ENCODE results near the gene NUMB.

Gene NUMB

DNA sequence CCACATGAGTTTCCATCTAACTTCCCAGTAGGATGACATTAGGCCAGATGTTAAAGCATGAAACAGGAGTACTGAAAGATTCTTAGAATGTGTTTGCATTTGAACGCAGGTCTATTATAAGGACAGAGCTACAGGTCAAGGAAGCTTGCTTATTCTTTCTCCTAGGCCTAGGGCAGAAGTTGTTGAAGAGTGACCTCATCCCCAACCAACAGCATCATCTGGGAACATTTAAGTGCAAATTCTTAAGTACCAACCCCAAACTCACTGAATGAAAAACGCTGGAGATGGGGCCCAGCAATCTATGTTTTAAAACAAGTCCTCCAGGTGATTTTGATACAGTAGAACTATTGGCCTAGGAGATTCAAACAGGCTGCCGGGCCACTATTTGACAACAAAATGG, 168.6 kb downstream of the NUMB start:
- DNase-seq (ENCODE audit: low spot score): no peak

DNA sequence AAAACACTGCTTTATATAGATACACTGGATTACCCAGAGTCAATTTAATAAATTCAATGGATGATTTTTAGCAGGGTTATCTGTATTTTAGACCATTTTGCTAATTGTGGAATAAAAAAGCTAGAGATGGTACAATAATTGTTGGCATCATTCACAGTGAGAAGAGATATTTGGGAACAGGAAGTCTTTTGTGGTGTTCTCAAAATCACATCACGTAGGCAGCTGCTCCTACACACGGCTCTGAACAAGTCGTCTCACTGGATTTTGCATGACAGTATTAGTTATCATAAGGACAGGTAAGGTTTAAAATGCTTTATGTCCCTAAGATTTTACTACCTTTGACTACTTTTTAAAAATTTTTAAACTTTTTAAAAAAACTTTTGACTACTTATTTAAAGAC, 169.0 kb downstream of the NUMB start:
- no peak for DNase-seq (ENCODE audit: low spot score)

DNA sequence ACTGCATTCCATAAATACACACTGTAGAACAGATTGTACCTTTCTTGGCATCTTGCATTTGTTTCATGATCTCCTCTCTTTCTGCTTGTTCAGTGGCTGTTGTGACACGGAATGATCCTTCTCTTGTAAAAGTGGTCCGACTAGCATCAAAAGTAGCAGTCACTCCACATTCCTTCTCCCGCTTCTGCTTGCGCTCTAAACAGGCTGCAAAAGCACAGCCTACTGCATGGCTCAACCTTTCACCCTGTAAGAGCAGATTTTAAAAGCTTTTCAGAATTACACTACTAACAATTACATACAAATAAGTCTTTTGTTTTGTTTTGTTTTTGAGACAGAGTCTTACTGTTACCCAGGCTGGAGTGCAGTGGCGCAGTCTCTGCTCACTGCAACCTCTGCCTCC, 171.3 kb downstream of the NUMB start:
- no peak for DNase-seq (ENCODE audit: low spot score)

DNA sequence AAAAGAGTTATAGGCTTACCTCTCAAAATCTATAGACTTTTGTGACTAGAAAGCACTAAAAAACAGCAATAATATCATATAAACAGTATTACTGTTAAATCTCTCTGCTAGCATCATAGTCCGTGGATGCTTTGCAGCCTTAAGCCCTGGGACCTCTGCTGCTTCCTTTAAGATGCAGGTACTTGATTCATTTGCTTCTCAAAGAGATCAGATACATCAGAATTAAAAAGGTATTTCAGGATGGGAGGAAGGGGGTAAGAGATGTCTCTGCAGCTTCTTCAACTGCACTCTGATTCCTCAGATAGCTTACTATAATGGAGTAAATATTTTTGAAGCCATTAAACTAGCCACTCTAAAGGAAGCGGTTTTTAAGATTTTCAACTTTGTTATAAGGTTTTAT, 171.7 kb downstream of the NUMB start:
- no peak for DNase-seq (ENCODE audit: low spot score)

DNA sequence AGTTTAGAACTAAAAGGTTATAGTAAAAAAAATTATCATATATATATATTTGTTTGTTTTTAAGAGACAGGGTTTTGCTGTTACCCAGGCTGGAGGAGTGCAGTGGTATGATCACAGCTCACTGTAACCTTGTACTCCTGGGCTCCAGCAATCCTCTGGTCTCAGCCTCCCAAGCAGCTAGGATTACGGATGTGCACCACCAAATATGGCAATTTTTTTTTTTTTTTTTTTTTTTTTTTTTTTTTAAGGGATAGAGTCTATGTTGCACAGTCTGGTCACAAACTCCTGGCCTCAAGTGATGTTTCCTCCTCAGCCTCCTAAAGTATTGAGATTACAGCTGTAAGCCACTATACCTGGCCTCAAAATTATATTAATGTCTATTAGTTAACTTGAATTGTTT, 172.4 kb downstream of the NUMB start:
- DNase-seq (ENCODE audit: low spot score): no peak

DNA sequence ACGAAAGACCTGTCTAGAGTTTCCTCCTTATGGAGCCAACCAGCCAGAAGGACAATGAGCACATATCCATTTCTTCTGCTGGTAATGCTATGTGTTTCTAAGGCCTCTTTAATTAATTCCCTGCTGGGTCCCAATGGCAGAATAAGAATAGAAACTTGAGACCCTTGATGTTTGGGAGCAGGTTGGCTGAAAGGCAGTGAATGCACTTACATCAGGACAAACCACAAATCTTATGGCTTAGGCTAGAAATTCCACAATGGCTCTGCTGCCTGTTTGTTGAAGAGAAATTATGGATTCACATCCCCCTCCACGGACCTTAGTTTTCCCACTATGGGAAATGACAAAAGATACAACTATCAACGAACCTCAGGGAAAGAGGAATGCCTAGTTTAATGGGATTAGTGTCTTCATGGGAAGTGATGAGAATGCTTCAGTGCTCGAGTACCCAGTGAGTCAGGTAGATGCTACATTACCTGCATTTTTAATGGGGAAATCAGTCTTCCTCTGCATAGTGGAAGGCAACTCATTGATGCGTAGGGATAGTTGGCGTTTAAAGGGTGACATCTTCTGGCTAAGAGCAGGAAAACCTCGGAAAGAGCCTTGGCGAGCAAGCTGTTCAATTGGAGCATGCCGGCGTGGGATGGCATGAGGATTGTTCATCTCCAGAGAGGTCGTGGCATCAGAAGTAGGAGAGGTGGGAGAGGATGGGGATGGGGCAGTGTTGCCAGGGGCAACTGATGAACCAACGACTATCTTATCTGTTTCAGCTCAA, 174.6 kb downstream of the NUMB start:
- DNase-seq (ENCODE audit: low spot score): no peak

DNA sequence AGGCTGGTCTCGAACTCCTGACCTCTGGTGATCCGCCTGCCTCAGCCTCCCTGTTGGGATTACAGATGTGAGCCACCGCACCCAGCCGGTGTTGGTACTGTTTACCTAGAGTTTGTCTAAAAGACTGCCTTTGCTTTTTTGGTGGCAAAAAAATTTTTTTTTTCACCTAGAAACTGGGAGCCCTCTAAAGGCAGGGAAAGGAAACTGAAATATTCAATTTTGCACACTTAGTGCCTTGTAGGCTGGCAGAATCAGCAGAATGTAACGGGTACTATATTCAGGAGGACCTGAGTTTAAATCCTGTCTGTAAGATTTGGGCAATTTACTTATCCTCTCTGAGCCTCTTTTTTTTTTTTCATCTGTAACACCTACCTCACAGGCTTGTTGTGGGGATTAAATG, 177.4 kb downstream of the NUMB start:
- no peak for DNase-seq (ENCODE audit: low spot score)

DNA sequence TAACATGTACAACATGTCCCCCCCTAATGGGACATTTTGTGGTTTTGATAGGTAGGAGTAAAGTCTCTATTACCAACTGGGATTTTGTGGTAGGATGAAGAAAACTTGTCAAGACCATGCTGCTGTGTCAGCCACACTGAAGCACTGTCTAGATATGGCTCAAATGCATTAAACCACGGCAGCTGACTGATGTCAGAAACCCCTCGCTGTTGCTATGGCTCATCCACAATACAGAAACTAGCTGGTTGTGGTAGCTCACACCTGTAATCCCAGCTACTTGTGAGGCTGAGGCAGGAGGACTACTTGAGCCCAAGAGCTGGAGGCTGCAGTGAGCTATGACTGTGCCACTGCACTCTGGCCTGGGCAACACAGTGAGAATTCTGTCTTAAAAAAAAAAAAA, 181.0 kb downstream of the NUMB start:
- DNase-seq (ENCODE audit: low spot score): no peak

DNA sequence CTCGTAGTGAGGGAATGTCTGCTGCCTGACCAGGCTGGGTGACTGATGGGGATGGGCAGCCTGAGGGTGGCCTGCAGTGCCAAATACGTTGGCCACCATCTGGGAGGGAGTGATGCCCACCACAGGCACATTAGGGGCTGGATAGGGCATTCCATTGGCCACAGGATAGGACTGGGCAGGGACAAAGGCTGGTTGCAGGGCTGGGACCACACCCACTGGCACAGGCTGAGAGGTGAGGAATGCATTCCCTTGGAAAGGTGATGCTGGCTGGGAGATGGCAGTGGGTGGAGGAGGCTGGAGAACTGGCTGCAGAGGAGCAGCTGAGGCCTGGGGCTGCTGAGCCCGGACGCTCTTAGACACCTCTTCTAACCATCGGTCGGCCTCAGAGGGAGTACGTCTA, 181.5 kb downstream of the NUMB start:
- no peak for DNase-seq (ENCODE audit: low spot score)

DNA sequence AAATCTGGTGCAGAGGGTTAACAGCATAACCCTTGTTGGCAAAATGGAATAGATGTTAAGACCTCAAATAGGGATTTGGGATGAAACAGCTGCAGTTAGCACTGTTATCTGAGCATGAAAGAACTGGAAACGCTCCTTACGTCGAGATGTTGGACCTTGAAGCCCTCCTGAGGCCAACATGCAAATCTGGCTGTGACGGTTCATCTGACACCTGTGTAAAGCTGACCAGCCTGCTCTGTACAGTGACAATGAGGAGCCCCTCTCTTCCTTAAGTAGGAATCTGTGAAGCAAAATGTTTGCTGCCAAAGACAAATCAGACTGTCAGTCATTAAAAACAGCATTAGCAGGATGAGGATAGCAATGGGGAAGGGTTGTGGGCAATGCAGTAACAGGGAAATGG, 184.5 kb downstream of the NUMB start:
- no peak for DNase-seq (ENCODE audit: low spot score)

DNA sequence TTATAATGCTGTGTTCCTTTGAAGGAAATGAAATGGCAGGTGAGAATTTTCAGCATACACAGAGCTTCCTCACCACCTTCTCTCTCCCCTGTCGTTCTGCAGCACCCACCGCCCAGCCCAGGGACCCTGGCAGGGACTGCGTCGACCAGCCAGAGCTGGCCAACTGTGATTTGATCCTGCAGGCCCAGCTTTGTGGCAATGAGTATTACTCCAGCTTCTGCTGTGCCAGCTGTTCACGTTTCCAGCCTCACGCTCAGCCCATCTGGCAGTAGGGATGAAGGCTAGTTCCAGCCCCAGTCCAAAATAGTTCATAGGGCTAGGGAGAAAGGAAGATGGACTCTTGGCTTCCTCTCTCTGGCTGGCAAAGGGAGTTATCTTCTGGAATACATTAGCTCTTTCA, 186.0 kb downstream of the NUMB start:
- DNase-seq (ENCODE audit: low spot score): no peak

DNA sequence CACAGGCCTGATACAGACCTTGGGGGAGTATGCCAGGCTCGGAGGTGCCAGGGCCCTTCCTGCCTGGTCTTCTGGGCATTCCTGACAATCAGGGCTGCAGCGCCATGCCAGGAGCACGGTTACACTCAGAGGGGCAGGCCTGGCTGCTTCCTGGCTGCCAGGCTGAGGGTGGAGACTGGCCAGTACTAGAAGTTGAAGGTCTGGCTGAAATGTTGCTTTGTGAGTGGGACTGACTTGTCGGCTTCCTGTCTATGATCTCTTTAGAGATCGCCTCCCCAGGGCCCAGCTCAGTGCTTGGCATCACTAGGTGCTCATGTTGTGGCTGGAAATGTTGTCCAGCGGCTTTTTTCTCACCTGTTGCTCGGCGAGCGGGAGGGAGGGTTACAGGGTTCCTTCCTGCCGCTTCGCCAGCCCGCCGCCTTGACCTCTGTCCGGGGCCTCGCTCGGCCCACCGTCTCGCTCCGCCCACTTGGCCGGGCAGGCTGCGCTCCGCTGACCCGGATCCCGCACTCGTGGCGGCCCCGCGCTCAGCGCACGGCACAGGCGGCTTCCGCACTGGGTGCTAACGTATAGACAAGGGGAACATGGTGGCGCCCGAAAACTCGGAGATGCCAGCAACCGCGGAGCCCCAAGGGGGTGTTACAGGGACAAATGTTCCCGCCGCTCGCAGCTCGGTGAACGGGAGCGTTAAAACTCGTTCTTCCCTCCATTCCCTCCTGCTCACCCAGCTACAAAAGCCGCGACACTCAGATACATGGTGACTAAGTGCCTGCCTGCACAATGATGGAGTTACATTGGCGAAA, 188.4 kb downstream of the NUMB start:
- no peak for DNase-seq (ENCODE audit: low spot score)

DNA sequence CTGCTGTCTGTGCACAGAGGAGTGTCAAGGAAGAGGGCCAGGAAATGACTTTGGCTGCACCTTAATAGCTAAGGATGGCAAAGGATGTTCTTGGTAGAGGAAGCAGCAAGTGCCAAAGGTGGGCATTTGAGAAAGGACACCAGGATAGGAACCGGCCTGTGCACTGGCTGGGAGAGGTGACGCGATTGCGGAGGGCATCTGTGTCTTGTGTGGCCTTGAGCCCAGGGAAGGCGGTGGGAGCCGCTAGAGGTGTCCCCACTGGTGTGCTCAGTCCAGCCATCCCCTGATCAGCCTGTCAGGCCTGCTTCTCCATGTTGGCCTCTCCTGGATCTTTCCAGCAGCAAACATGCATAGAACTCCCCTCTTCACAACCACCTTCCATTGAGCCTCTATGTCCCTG, 190.9 kb downstream of the NUMB start:
- DNase-seq (ENCODE audit: low spot score): no peak

DNA sequence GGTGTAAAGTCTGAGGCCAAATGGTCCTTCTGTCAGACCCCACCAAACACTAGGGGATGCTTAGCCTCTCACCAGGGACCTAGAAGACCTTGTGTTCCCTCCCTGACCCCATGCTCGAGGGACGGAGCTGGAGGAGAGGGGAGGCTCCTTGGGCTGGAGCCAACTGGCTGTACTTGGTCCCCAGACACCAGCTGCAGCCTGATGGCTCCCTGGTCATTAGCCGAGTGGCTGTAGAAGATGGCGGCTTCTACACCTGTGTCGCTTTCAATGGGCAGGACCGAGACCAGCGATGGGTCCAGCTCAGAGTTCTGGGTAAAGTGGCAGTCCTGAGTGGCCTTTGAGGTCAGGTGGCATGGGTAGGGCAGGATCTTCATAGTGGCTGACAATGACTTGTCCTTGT, 192.0 kb downstream of the NUMB start:
- DNase-seq (ENCODE audit: low spot score): no peak

DNA sequence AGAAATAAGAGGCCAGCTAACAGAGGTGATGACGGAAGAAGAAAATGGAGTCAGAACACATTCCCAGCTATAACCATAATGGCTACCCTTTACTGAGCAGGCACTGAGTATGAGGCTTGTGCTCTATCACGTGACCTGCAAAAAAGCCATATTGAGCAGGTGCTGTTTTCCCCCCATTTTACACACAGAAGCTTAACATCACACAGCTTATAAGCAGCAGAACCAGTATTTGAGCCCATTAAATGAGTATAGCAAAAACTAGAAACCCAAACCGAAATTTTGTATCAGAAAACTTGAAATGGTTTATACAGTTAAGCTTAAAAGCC, 192.7 kb downstream of the NUMB start:
- no peak for DNase-seq (ENCODE audit: low spot score)

DNA sequence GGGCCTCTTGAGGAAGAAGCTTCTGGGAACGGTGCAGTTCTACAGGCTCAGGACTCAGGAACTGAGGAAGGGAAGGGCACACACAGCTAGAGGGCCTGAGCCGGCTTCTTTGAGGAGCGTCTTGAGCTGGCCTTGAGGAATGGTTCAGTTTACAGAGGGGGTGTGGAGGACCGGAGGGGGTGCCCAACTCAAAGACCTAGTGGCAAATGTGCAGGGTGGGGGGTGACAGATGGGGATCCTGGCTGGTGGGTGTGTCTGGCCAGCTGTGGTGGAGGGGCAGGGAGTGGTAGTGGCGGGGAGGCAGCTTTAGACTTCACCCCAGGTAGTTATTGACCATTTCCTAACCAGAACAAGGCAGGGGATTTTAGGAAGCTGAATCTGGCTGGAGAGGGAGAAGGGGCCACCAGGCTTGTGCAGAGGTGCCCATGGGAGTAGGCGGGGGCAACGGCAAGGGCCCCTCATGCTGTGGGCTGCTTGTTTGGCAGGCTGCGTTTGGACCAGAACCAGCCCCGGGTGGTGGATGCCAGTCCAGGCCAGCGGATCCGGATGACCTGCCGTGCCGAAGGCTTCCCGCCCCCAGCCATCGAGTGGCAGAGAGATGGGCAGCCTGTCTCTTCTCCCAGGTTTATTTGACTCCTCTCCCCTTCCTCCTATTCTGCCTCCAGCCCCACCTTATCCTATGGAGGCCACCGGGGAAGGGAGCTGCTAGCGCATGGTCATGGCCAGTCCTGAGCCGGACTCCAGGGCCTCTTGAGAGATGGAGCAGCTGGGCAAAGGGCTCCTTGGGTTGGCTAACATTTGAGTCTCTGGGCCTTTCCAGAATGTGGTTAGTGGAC, 193.2 kb downstream of the NUMB start:
- no peak for DNase-seq (ENCODE audit: low spot score)

DNA sequence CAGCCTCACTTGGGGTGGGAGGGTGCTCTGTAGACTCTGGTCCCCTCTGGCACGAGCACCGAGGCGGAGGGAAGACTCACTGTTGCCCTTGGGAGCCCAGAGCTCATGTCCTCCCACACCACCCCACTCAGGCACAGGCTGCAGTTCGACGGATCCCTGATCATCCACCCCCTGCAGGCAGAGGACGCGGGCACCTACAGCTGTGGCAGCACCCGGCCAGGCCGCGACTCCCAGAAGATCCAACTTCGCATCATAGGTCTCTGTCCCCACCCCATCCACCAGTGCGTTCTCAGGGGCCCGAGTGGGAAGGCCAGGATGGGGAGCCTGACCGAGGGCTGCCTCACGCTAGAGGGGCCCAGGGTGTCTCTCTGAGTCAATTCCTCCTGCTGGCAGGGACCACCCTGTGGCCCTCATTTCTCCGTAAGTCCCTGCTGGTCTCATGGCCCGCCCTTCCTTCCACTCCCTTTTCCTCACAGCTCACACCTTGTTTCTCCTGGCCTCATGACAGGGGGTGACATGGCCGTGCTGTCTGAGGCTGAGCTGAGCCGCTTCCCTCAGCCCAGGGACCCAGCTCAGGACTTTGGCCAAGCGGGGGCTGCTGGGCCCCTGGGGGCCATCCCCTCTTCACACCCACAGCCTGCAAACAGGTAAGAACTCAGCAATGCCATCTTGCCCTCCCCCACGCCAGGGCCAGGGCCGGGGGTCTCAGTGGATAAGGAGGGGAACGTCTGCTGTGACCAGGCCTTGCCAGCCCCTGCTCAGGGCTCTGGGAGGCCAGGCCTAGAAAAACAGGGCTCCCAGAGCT, 194.1 kb downstream of the NUMB start:
- DNase-seq (ENCODE audit: low spot score): no peak

DNA sequence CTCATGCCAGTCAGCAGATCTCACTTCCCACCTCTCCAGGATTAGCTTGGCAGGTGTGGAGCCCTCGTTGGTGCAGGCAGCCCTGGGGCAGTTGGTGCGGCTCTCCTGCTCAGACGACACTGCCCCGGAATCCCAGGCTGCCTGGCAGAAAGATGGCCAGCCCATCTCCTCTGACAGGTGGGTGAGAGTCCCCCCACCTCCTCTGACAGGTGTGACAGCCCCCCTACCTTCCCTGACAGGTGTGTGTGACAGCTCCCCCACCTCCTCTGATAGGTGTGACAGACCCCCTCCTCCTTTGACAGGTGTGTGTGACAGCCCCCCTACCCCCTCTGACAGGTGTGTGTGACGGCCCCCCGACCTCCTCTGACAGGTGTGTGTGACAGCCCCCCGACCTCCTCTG, 194.7 kb downstream of the NUMB start:
- no peak for DNase-seq (ENCODE audit: low spot score)

DNA sequence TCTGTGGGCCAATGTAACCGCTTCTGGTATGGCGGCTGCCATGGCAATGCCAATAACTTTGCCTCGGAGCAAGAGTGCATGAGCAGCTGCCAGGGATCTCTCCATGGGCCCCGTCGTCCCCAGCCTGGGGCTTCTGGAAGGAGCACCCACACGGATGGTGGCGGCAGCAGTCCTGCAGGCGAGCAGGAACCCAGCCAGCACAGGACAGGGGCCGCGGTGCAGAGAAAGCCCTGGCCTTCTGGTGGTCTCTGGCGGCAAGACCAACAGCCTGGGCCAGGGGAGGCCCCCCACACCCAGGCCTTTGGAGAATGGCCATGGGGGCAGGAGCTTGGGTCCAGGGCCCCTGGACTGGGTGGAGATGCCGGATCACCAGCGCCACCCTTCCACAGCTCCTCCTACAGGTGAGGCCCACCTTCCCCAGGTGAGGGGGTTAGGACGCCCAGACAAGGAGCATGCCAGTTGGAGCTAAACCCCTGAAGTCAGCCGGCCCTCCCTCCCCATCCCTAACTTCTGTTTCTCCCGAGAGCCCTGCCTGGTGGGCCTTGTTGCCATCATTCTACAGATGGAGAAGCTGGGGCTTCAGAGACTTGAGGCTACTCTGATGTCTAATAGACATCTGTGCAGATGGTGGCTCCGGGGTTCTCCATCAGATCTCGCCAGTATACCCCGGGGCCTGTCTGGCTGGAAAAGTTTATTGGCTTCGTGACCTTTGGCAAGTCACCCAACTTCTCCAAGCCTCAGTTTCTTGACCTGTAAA, 195.7 kb downstream of the NUMB start:
- DNase-seq (ENCODE audit: low spot score): no peak

DNA sequence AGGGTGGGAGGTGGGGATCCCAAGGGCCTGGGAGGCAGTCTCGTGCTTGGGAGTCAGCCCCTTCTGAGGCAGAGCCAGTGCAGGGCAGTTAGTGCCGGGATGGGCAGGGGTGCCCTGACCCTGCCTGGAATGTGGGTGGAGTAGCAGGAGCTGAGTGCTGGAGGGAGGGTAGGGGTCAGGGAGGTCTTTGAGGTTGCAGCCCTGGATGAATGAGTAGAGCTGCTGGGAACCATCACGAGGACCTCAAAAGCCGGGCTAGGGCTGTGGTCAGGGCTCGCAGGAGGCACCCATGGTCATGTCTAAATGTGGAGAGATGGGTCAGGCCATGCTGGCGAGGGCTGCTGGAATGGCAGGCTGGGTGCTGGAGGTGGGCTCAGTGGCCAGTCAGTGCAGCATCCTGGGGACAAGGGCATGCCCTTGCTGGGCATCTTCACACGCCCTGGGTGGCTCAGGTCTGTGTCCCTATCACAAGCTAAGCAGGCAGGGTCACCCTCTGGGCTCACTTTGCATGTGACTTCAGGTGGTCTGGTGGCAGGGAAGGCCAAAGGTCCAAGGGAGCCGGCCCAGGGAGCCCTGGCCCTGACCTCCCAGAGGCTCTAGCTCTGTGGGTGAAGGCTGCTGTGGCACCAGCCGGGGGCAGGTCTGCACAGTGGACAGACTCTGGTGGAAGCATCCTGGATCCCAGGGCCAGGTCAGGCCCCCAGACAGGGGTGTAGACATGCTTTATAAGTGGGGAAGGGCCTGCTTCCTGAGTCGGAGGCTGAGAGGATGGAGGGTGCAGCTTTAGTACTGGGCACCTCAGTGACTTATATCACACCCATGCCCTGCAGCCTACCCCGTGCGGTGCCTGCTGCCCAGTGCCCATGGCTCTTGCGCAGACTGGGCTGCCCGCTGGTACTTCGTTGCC, 196.6 kb downstream of the NUMB start:
- no peak for DNase-seq (ENCODE audit: low spot score)
